Spleen (tissue), 11 donors: ENCODE results near the gene SNRPF. TPM values are rescaled to one million over a fixed set of nuclear protein-coding genes. Genes with fewer than 3 reads are reported as not detected.

Source experiments
- DNase-seq: peaks from one replicate; pipeline ENCODE4 v3.0.0-alpha.2; 2020
- H3K27ac ChIP-seq, 8 donors: fragments of 200-600 bp; sonication (generic) in 7 of 8; 1 replicate in 4 of 8; 2 replicates in 4 of 8; pipeline versions ENCODE4 v1.5.0 to v1.8.0; 2016 to 2021; ENCODE audit warnings: inconsistent platforms in 4 of 8, mild to moderate bottlenecking in 4 of 8, moderate library complexity in 1 of 8
- H3K27me3 ChIP-seq, 7 donors: fragments of 200-600 bp; sonication (generic) in 6 of 7; replicated peaks in 1 of 7; 1 replicate in 4 of 7; 2 replicates in 3 of 7; pipeline versions ENCODE4 v1.5.0 to v1.8.0; 2016 to 2021; ENCODE audit warnings: inconsistent platforms in 3 of 7, mild to moderate bottlenecking in 1 of 7
- H3K36me3 ChIP-seq, 6 donors: fragments of 200-600 bp; sonication (generic) in 5 of 6; 1 replicate in 4 of 6; 2 replicates in 2 of 6; pipeline versions ENCODE4 v1.5.0 to v1.8.0; 2016 to 2021; ENCODE audit warnings: inconsistent platforms in 2 of 6
- H3K4me1 ChIP-seq, 6 donors: fragments of 200-600 bp; sonication (generic) in 5 of 6; 1 replicate in 3 of 6; 2 replicates in 3 of 6; pipeline versions ENCODE4 v1.5.0 to v1.8.0; 2016 to 2021; ENCODE audit warnings: inconsistent platforms in 3 of 6
- H3K4me3 ChIP-seq, 8 donors: fragments of 200-600 bp; sonication (generic) in 7 of 8; 1 replicate in 4 of 8; 2 replicates in 4 of 8; pipeline versions ENCODE4 v1.5.0 to v1.8.0; 2016 to 2021; ENCODE audit warnings: inconsistent platforms in 4 of 8, mild to moderate bottlenecking in 4 of 8, moderate library complexity in 2 of 8
- H3K9me3 ChIP-seq, 8 donors: fragments of 200-600 bp; sonication (generic) in 7 of 8; 1 replicate in 4 of 8; 2 replicates in 4 of 8; pipeline versions ENCODE4 v1.5.0 to v1.8.0; 2016 to 2021; ENCODE audit warnings: inconsistent platforms in 4 of 8
- CTCF ChIP-seq, 11 experiments: fragments of 200-600 bp in 7 of 11; fragments of 450-650 bp in 4 of 11; sonication (generic) in 4 of 11; IDR thresholded peaks in 8 of 11; conservative IDR thresholded peaks in 3 of 11; 1 replicate in 7 of 11; 2 replicates in 4 of 11; pipeline versions ENCODE4 v1.4.0 to v1.8.0; 2016 to 2021; ENCODE audit warnings: antibody characterized with exemption in 11 of 11, inconsistent platforms in 4 of 11, mild to moderate bottlenecking in 1 of 11
- POLR2A ChIP-seq, 3 donors: fragments of 450-650 bp; IDR thresholded peaks; one replicate each; pipeline ENCODE4 v1.5.1; 2017; ENCODE audit warnings: antibody characterized with exemption in 3 of 3, mild to moderate bottlenecking in 1 of 3
- POLR2AphosphoS5 ChIP-seq, 3 donors: sonication (generic); formaldehyde crosslinking; IDR thresholded peaks; one replicate each; pipeline ENCODE4 v1.5.1; 2017; ENCODE audit warnings: antibody characterized with exemption in 3 of 3
- WGBS, 5 donors: extraction: QIAGEN DNeasy Blood & Tissue Kit in 3 of 5; methylation state at CpG; one replicate each; pipeline versions ENCODE4 v1.1.5 to v1.1.7; 2013 to 2018; 5-methylcytosine and 5-hydroxymethylcytosine counted together
- intact Hi-C: fragments of 100-400 bp; cut with DNase I; formaldehyde crosslinking; loops from one replicate; pipeline ENCODE4 v1.15.0; 2023; ENCODE audit warnings: low total_unique reads
- polyA plus RNA-seq, 3 donors: library from polyadenylated mRNA; stranded (reverse); fragments of 200-250 nt; gene quantifications; one replicate each; pipeline ENCODE4 v1.2.1, GENCODE V29; 2013
- total RNA-seq, 7 donors: library from RNA; depleted of rRNA in 3 of 7; stranded (reverse); fragments of >200 nt in 3 of 7; fragmentation: NEBNext Ultra II Directional in 4 of 7; extraction: Animal tissue kit (Norgen Biotek cat#: 25700) in 4 of 7; gene quantifications; one replicate each; pipeline versions ENCODE4 v1.1.0 to v1.2.1, GENCODE V29; 2016 to 2021
- donor health status: healthy with polysubstance abuse.
- donor health status: DM: no; HTN: no; CAD: no; lungs with moderate emphysema.
- donor health status: DM: no; HTN: no; CAD: no.
- donor health status: Bipolar disorder and iron deficiency.
- donor health status: healthy.
- donor health status: DM: no; HTN: no; CAD: no.
- donor health status: DM: yes; HTN: yes; CAD: no.

Gene SNRPF
- total and polyA plus RNA-seq, 10 donors: 5.6 to 50.3 (median 18.3) TPM

- H3K27me3 ChIP-seq: peaks cover 0 to 7% (median 0%) of the 10 kb centered on the region in 7 donors
- intact Hi-C loops: no loop called here
- WGBS, 5 donors: 64 to 80% (median 72%) methylated on average over 10 of the region's 10 CpGs
Observed at GRCh38 chr12:95859947-95860850, 1.4 kb downstream of the SNRPF start.

GRCh38 chr12:95862038-95862437 is 3.3 kb downstream of the SNRPF start:
- Histone ChIP-seq H3K4me1 (peaks cover 16 to 41% (median 33%) of the 10 kb centered on the region in 6 donors), H3K4me3 (no peak overlapping the region), H3K27ac (no peak overlapping the region), H3K27me3 (peaks cover 0 to 6% (median 0%) of the 10 kb centered on the region in 7 donors), H3K36me3 (peaks cover 2 to 61% (median 40%) of the 10 kb centered on the region in 6 donors), H3K9me3 (no peaks in the 10 kb centered on the region)
- intact Hi-C loops: no loop called here
- WGBS, 5 donors: 96 to 98% (median 97%) methylated on average over 3 of the region's 3 CpGs
- DNase-seq: no peak
- TF ChIP-seq POLR2A (IDR thresholded peaks at IDR 0.05): no peak
- TF ChIP-seq POLR2AphosphoS5 (IDR thresholded peaks at IDR 0.05): no peak
- TF ChIP-seq CTCF (IDR thresholded peaks at IDR 0.05 in 8 of 11, conservative IDR thresholded peaks at IDR 0.05 in 3 of 11): no peak

More at GRCh38 chr12:95859947-95860850, 1.4 kb downstream of the SNRPF start:
- no peak for TF ChIP-seq CTCF (IDR thresholded peaks at IDR 0.05 in 8 of 11, conservative IDR thresholded peaks at IDR 0.05 in 3 of 11)
- no peak for TF ChIP-seq POLR2AphosphoS5 (IDR thresholded peaks at IDR 0.05)
- no peak for TF ChIP-seq POLR2A (IDR thresholded peaks at IDR 0.05)
- no peak for DNase-seq
- Histone ChIP-seq H3K27ac (no peak overlapping the region), H3K4me1 (peaks cover 16 to 41% (median 33%) of the 10 kb centered on the region in 6 donors), H3K4me3 (peak overlapping the region; percentile 89 to 97 (median 90)), H3K9me3 (no peaks in the 10 kb centered on the region), H3K36me3 (peaks cover 2 to 43% (median 31%) of the 10 kb centered on the region in 6 donors)

- H3K9me3 ChIP-seq: no peaks in the 10 kb centered on the region
- H3K27me3 ChIP-seq: no peaks in the 10 kb centered on the region
- H3K4me3 ChIP-seq: no peak overlapping the region
- H3K36me3 ChIP-seq: peaks cover 2 to 74% (median 44%) of the 10 kb centered on the region in 6 donors
- intact Hi-C loops: no loop called here
- H3K27ac ChIP-seq: no peak overlapping the region
- no peak for DNase-seq
- TF ChIP-seq CTCF (IDR thresholded peaks at IDR 0.05 in 8 of 11, conservative IDR thresholded peaks at IDR 0.05 in 3 of 11) (no peak), POLR2AphosphoS5 (IDR thresholded peaks at IDR 0.05) (no peak), POLR2A (IDR thresholded peaks at IDR 0.05) (no peak)
- H3K4me1 ChIP-seq: peaks cover 14 to 33% (median 25%) of the 10 kb centered on the region in 6 donors
Observed at GRCh38 chr12:95863337-95863736, 4.6 kb downstream of the SNRPF start.

- TF ChIP-seq CTCF (IDR thresholded peaks at IDR 0.05 in 8 of 11, conservative IDR thresholded peaks at IDR 0.05 in 3 of 11) (no peak), POLR2A (IDR thresholded peaks at IDR 0.05) (no peak)
- no peak overlapping the region for H3K4me3 ChIP-seq
- WGBS, 5 donors: 93 to 98% (median 95%) methylated on average over 4 of the region's 4 CpGs
- H3K36me3 ChIP-seq: peaks cover 0 to 59% (median 14%) of the 10 kb centered on the region in 6 donors
- H3K9me3 ChIP-seq: no peaks in the 10 kb centered on the region
- no peak overlapping the region for H3K27ac ChIP-seq
- intact Hi-C loops: no loop called here
- DNase-seq: no peak
- H3K27me3 ChIP-seq: no peaks in the 10 kb centered on the region
- peaks cover 0 to 9% (median 0%) of the 10 kb centered on the region in 6 donors for H3K4me1 ChIP-seq
Observed at GRCh38 chr12:95870897-95871296, 12.1 kb downstream of the SNRPF start.
